ENCODE measurements around the gene SEMA6A. TPM values are rescaled to one million over a fixed set of nuclear protein-coding genes. Genes with fewer than 3 reads are reported as not detected.
A peak's percentile ranks its signal among the peaks of the same experiment; 100 is the strongest.

The SEMA6A gene
- total RNA-seq, 1 experiment from 2014 or later, result not detected

DNA sequence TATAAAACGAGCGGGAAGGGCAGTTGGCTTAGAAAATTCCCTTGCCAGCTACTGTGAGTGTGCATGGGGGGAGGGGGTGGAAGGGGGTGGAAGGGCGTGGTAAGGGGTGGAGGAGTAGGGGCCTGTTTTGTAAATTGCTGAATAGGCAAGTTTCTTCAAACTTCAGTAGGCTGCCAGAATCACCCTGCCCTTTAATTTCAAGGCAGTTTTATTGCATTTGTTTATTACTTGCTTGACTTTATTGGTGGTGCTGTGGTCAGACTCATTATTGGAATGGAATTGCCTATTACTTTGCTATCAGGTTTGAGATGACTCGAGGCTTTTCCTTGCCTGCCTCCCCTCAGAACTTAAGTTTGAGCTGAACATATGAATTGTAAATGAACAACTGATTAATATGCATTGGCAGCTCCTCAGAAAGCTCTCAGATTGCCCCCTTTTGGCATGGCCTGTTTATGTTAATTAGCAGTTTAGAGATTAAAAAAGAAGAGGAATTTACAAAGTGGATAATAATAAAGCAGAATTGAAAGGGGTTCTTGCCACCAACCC is 76.0 kb downstream of the SEMA6A start:
- ATAC-seq (no peak), DNase-seq (no peak)
- ChIA-PET CTCF (no interaction called here), POLR2A (ENCODE audit: unreplicated experiment) (no interaction called here)
- H3K9me2 ChIP-seq (replicated peaks; ENCODE audit: low read length), result no peaks in the 10 kb centered on the region
- H3K9me3 ChIP-seq (ENCODE audit: low read length), result no peaks in the 10 kb centered on the region
- TF ChIP-seq EZH2 (IDR thresholded peaks at IDR 0.05; ENCODE audit: low read length, unreplicated experiment) (no peak), EZH2phosphoT487 (IDR thresholded peaks at IDR 0.05; ENCODE audit: borderline replicate concordance, low read length) (no peak)
- TF ChIP-seq, protein P1, sequence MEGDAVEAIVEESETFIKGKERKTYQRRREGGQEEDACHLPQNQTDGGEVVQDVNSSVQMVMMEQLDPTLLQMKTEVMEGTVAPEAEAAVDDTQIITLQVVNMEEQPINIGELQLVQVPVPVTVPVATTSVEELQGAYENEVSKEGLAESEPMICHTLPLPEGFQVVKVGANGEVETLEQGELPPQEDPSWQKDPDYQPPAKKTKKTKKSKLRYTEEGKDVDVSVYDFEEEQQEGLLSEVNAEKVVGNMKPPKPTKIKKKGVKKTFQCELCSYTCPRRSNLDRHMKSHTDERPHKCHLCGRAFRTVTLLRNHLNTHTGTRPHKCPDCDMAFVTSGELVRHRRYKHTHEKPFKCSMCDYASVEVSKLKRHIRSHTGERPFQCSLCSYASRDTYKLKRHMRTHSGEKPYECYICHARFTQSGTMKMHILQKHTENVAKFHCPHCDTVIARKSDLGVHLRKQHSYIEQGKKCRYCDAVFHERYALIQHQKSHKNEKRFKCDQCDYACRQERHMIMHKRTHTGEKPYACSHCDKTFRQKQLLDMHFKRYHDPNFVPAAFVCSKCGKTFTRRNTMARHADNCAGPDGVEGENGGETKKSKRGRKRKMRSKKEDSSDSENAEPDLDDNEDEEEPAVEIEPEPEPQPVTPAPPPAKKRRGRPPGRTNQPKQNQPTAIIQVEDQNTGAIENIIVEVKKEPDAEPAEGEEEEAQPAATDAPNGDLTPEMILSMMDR (conservative IDR thresholded peaks at IDR 0.05; ENCODE audit: low read depth, low read length), result no peak
- H3K27me3 ChIP-seq (ENCODE audit: low read length), result no peaks in the 10 kb centered on the region
- no peaks in the 10 kb centered on the region for H3K79me2 ChIP-seq (ENCODE audit: low read length)
- H3K4me3 ChIP-seq (ENCODE audit: low read length), result no peak overlapping the region
- no peak overlapping the region for H3K9ac ChIP-seq (ENCODE audit: low read length)
- no peak overlapping the region for H3K27ac ChIP-seq (ENCODE audit: low read length)
- H3K4me1 ChIP-seq (ENCODE audit: insufficient read depth, low read length), result peaks cover 18% of the 10 kb centered on the region
- BruUV-seq (replicated peaks), result no TSS peak
- no peak overlapping the region for H3K4me2 ChIP-seq (ENCODE audit: low read length)
- H3F3A ChIP-seq (ENCODE audit: low read length, unreplicated experiment), result no peaks in the 10 kb centered on the region
- intact Hi-C loops (cut with micrococcal nuclease), result loop anchor here (5.0 to 10.0 kb wide), 2 partner anchors 254 to 361 kb away; no protein-coding TSS in a partner anchor
- H2AFZ ChIP-seq (ENCODE audit: low read length), result no peak overlapping the region
- H3K36me3 ChIP-seq (ENCODE audit: low read depth, low read length), result no peaks in the 10 kb centered on the region
- H4K20me1 ChIP-seq (ENCODE audit: low read length), result no peaks in the 10 kb centered on the region

DNA sequence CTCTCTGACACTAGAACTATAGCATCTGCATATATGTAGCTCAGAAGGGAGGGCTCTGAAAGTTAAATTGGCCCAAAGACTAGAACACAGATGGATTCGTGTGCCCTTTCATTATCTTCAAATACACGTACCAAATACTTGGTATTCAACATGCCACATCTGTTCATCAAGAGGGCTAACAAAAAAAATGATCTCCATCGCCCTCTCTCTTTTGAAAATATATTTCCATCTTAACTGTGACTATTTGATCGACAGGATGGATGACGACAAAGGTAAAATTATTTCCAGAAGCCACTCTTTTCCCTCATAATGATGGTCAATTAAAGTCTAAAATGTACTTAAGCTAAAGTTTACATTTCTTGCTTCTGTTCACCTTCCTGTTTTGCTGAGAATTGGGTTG is 77.0 kb downstream of the SEMA6A start:
- DNase-seq, result no peak
- Histone ChIP-seq H3K4me2 (ENCODE audit: low read length) (no peak overlapping the region), H3K9ac (ENCODE audit: low read length) (no peak overlapping the region), H3K4me3 (ENCODE audit: low read length) (no peak overlapping the region), H3K79me2 (ENCODE audit: low read length) (no peaks in the 10 kb centered on the region), H3K9me3 (ENCODE audit: low read length) (no peaks in the 10 kb centered on the region), H3K27me3 (ENCODE audit: low read length) (no peaks in the 10 kb centered on the region), H3F3A (ENCODE audit: low read length, unreplicated experiment) (no peaks in the 10 kb centered on the region), H2AFZ (ENCODE audit: low read length) (no peak overlapping the region), H3K36me3 (ENCODE audit: low read depth, low read length) (no peaks in the 10 kb centered on the region), H3K27ac (ENCODE audit: low read length) (no peak overlapping the region), H4K20me1 (ENCODE audit: low read length) (no peaks in the 10 kb centered on the region), H3K9me2 (replicated peaks; ENCODE audit: low read length) (no peaks in the 10 kb centered on the region), H3K4me1 (ENCODE audit: insufficient read depth, low read length) (peaks cover 23% of the 10 kb centered on the region)
- TF ChIP-seq, protein P1 (conservative IDR thresholded peaks at IDR 0.05; ENCODE audit: low read depth, low read length), result peak; percentile 28; the same call in 1 of the 2 replicates
- no peak for TF ChIP-seq EZH2 (IDR thresholded peaks at IDR 0.05; ENCODE audit: low read length, unreplicated experiment)
- ChIA-PET CTCF (no interaction called here), POLR2A (ENCODE audit: unreplicated experiment) (no interaction called here)
- intact Hi-C loops (cut with micrococcal nuclease), result loop anchor here (5.0 to 10.0 kb wide), 2 partner anchors 253 to 360 kb away; no protein-coding TSS in a partner anchor
- ATAC-seq, result no peak
- no TSS peak for BruUV-seq (replicated peaks)

DNA sequence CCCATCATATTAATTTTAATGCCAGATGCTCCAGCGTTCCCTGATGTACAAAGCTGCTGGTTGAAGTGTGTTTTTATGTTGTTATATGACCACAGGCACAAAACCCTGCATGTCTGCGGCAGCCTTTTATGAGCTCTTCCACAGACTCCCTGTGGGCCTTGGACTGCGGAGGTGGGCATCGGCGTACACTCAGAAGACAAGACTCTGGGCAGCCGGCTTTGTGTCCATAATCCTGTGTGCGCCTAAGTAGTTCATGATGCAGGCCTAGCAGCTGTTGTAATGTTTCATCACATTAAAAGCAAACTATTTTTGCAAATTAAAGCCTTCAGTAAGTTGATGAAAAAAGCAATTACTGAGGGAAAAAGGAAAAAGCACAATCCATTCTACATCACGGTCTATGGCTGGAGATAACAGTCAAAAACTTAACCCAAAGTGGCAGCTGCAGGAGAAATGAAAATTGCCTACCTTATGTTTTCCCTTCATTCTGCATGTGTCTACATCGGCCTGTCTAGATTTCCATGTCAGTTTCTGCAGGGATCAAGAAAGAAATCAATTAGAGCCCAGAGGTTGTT is 78.8 kb downstream of the SEMA6A start:
- Histone ChIP-seq H3K27me3 (ENCODE audit: low read length) (no peaks in the 10 kb centered on the region), H3F3A (ENCODE audit: low read length, unreplicated experiment) (no peaks in the 10 kb centered on the region), H3K9me2 (replicated peaks; ENCODE audit: low read length) (no peaks in the 10 kb centered on the region), H4K20me1 (ENCODE audit: low read length) (no peaks in the 10 kb centered on the region), H3K9me3 (ENCODE audit: low read length) (no peaks in the 10 kb centered on the region), H3K4me3 (ENCODE audit: low read length) (no peak overlapping the region), H3K79me2 (ENCODE audit: low read length) (no peaks in the 10 kb centered on the region), H3K4me2 (ENCODE audit: low read length) (no peak overlapping the region), H3K4me1 (ENCODE audit: insufficient read depth, low read length) (peaks cover 40% of the 10 kb centered on the region), H3K9ac (ENCODE audit: low read length) (no peak overlapping the region), H2AFZ (ENCODE audit: low read length) (no peak overlapping the region), H3K27ac (ENCODE audit: low read length) (no peak overlapping the region), H3K36me3 (ENCODE audit: low read depth, low read length) (no peaks in the 10 kb centered on the region)
- ChIA-PET CTCF (no interaction called here), POLR2A (ENCODE audit: unreplicated experiment) (no interaction called here)
- no TSS peak for BruUV-seq (replicated peaks)
- TF ChIP-seq, protein P1 (conservative IDR thresholded peaks at IDR 0.05; ENCODE audit: low read depth, low read length), result no peak
- TF ChIP-seq EZH2 (IDR thresholded peaks at IDR 0.05; ENCODE audit: low read length, unreplicated experiment) (no peak), EZH2phosphoT487 (IDR thresholded peaks at IDR 0.05; ENCODE audit: borderline replicate concordance, low read length) (no peak)
- DNase-seq (no peak), ATAC-seq (no peak)
- intact Hi-C loops (cut with micrococcal nuclease), result loop anchor here (5.0 to 10.0 kb wide), 2 partner anchors 251 to 359 kb away; no protein-coding TSS in a partner anchor

All from PC-3 (cell line).